ENCODE measurements around the gene KCNRG.
"Not testable (repeated sequence)": the region's sequence is repeated elsewhere in the genome, so short reads cannot be mapped to it uniquely, and the experiment has no call there.

KCNRG gene

GRCh38 chr13:50011461-50011860 is 3.8 kb upstream of the KCNRG start:
- peak; percentile 69 for DNase-seq (ENCODE audit: low spot score)

- no peak for DNase-seq (ENCODE audit: low spot score)
Observed at GRCh38 chr13:50012396-50013169, 2.7 kb upstream of the KCNRG start.

- DNase-seq (ENCODE audit: low spot score), result no peak
Observed at GRCh38 chr13:50014386-50014785, 858 bp upstream of the KCNRG start.

GRCh38 chr13:50015750-50016149 is 506 bp downstream of the KCNRG start:
- DNase-seq (ENCODE audit: low spot score), result no peak

- no peak for DNase-seq (ENCODE audit: low spot score)
Observed at GRCh38 chr13:50016444-50016843, 1.2 kb downstream of the KCNRG start.

- DNase-seq (ENCODE audit: low spot score), result no peak
Observed at GRCh38 chr13:50017819-50018218, 2.6 kb downstream of the KCNRG start.

- no peak for DNase-seq (ENCODE audit: low spot score)
Observed at GRCh38 chr13:50025436-50025835, 10.2 kb downstream of the KCNRG start.

- no peak for DNase-seq (ENCODE audit: low spot score)
Observed at GRCh38 chr13:50026788-50027473, 11.7 kb downstream of the KCNRG start.

- DNase-seq (ENCODE audit: low spot score), result no peak
Observed at GRCh38 chr13:50030315-50030714, 15.1 kb downstream of the KCNRG start.

GRCh38 chr13:50033725-50034124 is 18.5 kb downstream of the KCNRG start:
- no peak for DNase-seq (ENCODE audit: low spot score)

- no peak for DNase-seq (ENCODE audit: low spot score)
Observed at GRCh38 chr13:50037788-50038187, 22.5 kb downstream of the KCNRG start.

GRCh38 chr13:50038266-50038665 is 23.0 kb downstream of the KCNRG start:
- no peak for DNase-seq (ENCODE audit: low spot score)

- DNase-seq (ENCODE audit: low spot score), result no peak
Observed at GRCh38 chr13:50052478-50052877, 37.2 kb downstream of the KCNRG start.

- DNase-seq (ENCODE audit: low spot score), result no peak
Observed at GRCh38 chr13:50053844-50054243, 38.6 kb downstream of the KCNRG start.

- DNase-seq (ENCODE audit: low spot score), result no peak
Observed at GRCh38 chr13:50055454-50055853, 40.2 kb downstream of the KCNRG start.

GRCh38 chr13:50060718-50061117 is 45.5 kb downstream of the KCNRG start:
- DNase-seq (ENCODE audit: low spot score), result no peak

- DNase-seq (ENCODE audit: low spot score), result not testable (repeated sequence)
Observed at GRCh38 chr13:50062336-50062735, 47.1 kb downstream of the KCNRG start.

- no peak for DNase-seq (ENCODE audit: low spot score)
Observed at GRCh38 chr13:50065712-50066111, 50.5 kb downstream of the KCNRG start.

GRCh38 chr13:50068508-50068907 is 53.3 kb downstream of the KCNRG start:
- no peak for DNase-seq (ENCODE audit: low spot score)

- no peak for DNase-seq (ENCODE audit: low spot score)
Observed at GRCh38 chr13:50069261-50069660, 54.0 kb downstream of the KCNRG start.

- DNase-seq (ENCODE audit: low spot score), result no peak
Observed at GRCh38 chr13:50070186-50070585, 54.9 kb downstream of the KCNRG start.

Measured in putamen (tissue), 1 donor.